MM.1S (cell line): Measurements from ENCODE around the gene APLNR.

Experiments
- DNase-seq: peaks from one replicate; pipeline ENCODE4 v3.0.0-alpha.2; 2015
- H2AFZ ChIP-seq: fragments of 300-600 bp; sonication (generic); 2 replicates; pipeline ENCODE4 v1.6.0; 2016; ENCODE audit warnings: antibody characterized with exemption, low read length
- H3F3A ChIP-seq: fragments of 300-600 bp; sonication (generic); 2 replicates; pipeline ENCODE4 v1.6.1; 2016; ENCODE audit warnings: mild to moderate bottlenecking, antibody characterized with exemption, low read length, moderate library complexity, mixed read lengths; ENCODE audit not compliant: insufficient read depth
- H3K27ac ChIP-seq: fragments of 300-600 bp; sonication (generic); 2 replicates; pipeline ENCODE4 v1.5.1; 2016; ENCODE audit warnings: mild to moderate bottlenecking, low read length
- H3K27me3 ChIP-seq: fragments of 300-600 bp; sonication (generic); replicated peaks from 2 replicates; pipeline ENCODE4 v1.6.0; 2016; ENCODE audit warnings: low read length; ENCODE audit not compliant: insufficient read depth
- H3K36me3 ChIP-seq: fragments of 300-600 bp; sonication (generic); replicated peaks from 2 replicates; pipeline ENCODE4 v1.6.1; 2016; ENCODE audit warnings: mild to moderate bottlenecking, low read length, mixed read lengths; ENCODE audit not compliant: insufficient read depth
- H3K4me1 ChIP-seq: fragments of 300-600 bp; sonication (generic); 2 replicates; pipeline ENCODE4 v1.6.1; 2016; ENCODE audit warnings: low read length, mixed read lengths
- H3K4me2 ChIP-seq: fragments of 300-600 bp; sonication (generic); 2 replicates; pipeline ENCODE4 v1.6.0; 2016; ENCODE audit warnings: low read depth, low read length
- H3K4me3 ChIP-seq: fragments of 300-600 bp; sonication (generic); 2 replicates; pipeline ENCODE4 v1.5.1; 2016; ENCODE audit warnings: low read length, mixed read lengths
- H3K79me2 ChIP-seq: fragments of 300-600 bp; sonication (generic); 2 replicates; pipeline ENCODE4 v1.6.1; 2016; ENCODE audit warnings: mixed run types, low read length, mixed read lengths
- H3K9ac ChIP-seq: fragments of 300-600 bp; sonication (generic); 2 replicates; pipeline ENCODE4 v1.6.1; 2016; ENCODE audit warnings: low read length, mixed read lengths
- H3K9me2 ChIP-seq: fragments of 300-600 bp; sonication (generic); replicated peaks from 2 replicates; pipeline ENCODE4 v1.6.1; 2016; ENCODE audit warnings: mild to moderate bottlenecking, low read length, mixed read lengths; ENCODE audit not compliant: insufficient read depth
- H3K9me3 ChIP-seq: fragments of 300-600 bp; sonication (generic); replicated peaks from 2 replicates; pipeline ENCODE4 v1.6.1; 2016; ENCODE audit warnings: mild to moderate bottlenecking, low read length, mixed read lengths; ENCODE audit not compliant: insufficient read depth
- H4K20me1 ChIP-seq: fragments of 300-600 bp; sonication (generic); 2 replicates; pipeline ENCODE4 v1.6.1; 2016; ENCODE audit warnings: mild to moderate bottlenecking, low read length, moderate library complexity, mixed read lengths; ENCODE audit not compliant: insufficient read depth
- CTCF ChIP-seq: fragments of 300-600 bp; sonication (generic); IDR thresholded peaks from 2 replicates; pipeline ENCODE4 v1.5.1; 2016; ENCODE audit warnings: antibody characterized with exemption, low read length, mixed read lengths
- EZH2 ChIP-seq: fragments of 300-600 bp; sonication (generic); optimal IDR thresholded peaks from 2 replicates; pipeline ENCODE3; 2017; ENCODE audit warnings: low read depth, mild to moderate bottlenecking, antibody characterized with exemption, low read length, mixed read lengths
- EZH2phosphoT487 ChIP-seq: fragments of 300-600 bp; sonication (generic); IDR thresholded peaks from 2 replicates; pipeline ENCODE4 v1.6.1; 2018; ENCODE audit warnings: antibody characterized with exemption, low read length

APLNR gene

GRCh38 chr11:57213342-57214097, 23.5 kb downstream of the APLNR start:
- no peaks in the 10 kb centered on the region for H3K9me3 ChIP-seq
- no peak overlapping the region for H3K27ac ChIP-seq
- no peaks in the 10 kb centered on the region for H3K9me2 ChIP-seq
- H3K79me2 ChIP-seq = no peaks in the 10 kb centered on the region
- H3K36me3 ChIP-seq = no peaks in the 10 kb centered on the region
- TF ChIP-seq EZH2phosphoT487 (no peak), EZH2 (no peak), CTCF (no peak)
- H3K4me3 ChIP-seq = no peak overlapping the region
- H3K9ac ChIP-seq = no peak overlapping the region
- no peaks in the 10 kb centered on the region for H4K20me1 ChIP-seq
- no peaks in the 10 kb centered on the region for H3K27me3 ChIP-seq
- H2AFZ ChIP-seq = no peak overlapping the region
- H3F3A ChIP-seq = no peaks in the 10 kb centered on the region
- no peaks in the 10 kb centered on the region for H3K4me1 ChIP-seq
- DNase-seq = no peak
- no peak overlapping the region for H3K4me2 ChIP-seq

- H3K9ac ChIP-seq = no peak overlapping the region
- no peaks in the 10 kb centered on the region for H3K79me2 ChIP-seq
- TF ChIP-seq CTCF (no peak), EZH2 (no peak)
- H3K36me3 ChIP-seq = no peaks in the 10 kb centered on the region
- H3K27ac ChIP-seq = no peak overlapping the region
- no peak overlapping the region for H2AFZ ChIP-seq
- no peak for DNase-seq
- no peaks in the 10 kb centered on the region for H3K9me2 ChIP-seq
- H3K4me2 ChIP-seq = no peak overlapping the region
- no peaks in the 10 kb centered on the region for H3K27me3 ChIP-seq
- H3K4me1 ChIP-seq = no peaks in the 10 kb centered on the region
- H3K9me3 ChIP-seq = no peaks in the 10 kb centered on the region
- no peaks in the 10 kb centered on the region for H3F3A ChIP-seq
- H4K20me1 ChIP-seq = no peaks in the 10 kb centered on the region
- H3K4me3 ChIP-seq = no peak overlapping the region
Measured at GRCh38 chr11:57210781-57211180, 26.3 kb downstream of the APLNR start.

- H3K4me3 ChIP-seq = no peak overlapping the region
- no peaks in the 10 kb centered on the region for H3K9me3 ChIP-seq
- no peaks in the 10 kb centered on the region for H3K4me1 ChIP-seq
- TF ChIP-seq EZH2phosphoT487 = no peak
- TF ChIP-seq CTCF = no peak
- no peak for TF ChIP-seq EZH2
- no peak overlapping the region for H2AFZ ChIP-seq
- no peaks in the 10 kb centered on the region for H4K20me1 ChIP-seq
- no peaks in the 10 kb centered on the region for H3K36me3 ChIP-seq
- no peaks in the 10 kb centered on the region for H3F3A ChIP-seq
- DNase-seq = no peak
- no peaks in the 10 kb centered on the region for H3K9me2 ChIP-seq
- H3K27me3 ChIP-seq = no peaks in the 10 kb centered on the region
- no peak overlapping the region for H3K27ac ChIP-seq
- H3K9ac ChIP-seq = no peak overlapping the region
- H3K4me2 ChIP-seq = no peak overlapping the region
- H3K79me2 ChIP-seq = no peaks in the 10 kb centered on the region
Measured at GRCh38 chr11:57207168-57207567, 29.9 kb downstream of the APLNR start.
